K562 (cell line): ENCODE results near the gene TPR. TPM values are rescaled to one million over a fixed set of nuclear protein-coding genes. Genes with fewer than 3 reads are reported as not detected.

Experiments
- BHLHE40 ChIP-seq: IDR thresholded peaks from 2 replicates; pipeline ENCODE4 v1.6.1; 2011; ENCODE audit warnings: low read length, improper control_type of control experiment
- ELF2 ChIP-seq: fragments of 250-450 bp; sonication (Bioruptor Pico); IDR thresholded peaks from 2 replicates; pipeline ENCODE4 v1.5.0; 2021; ENCODE audit warnings: mild to moderate bottlenecking
- ESRRB ChIP-seq: fragments of 250-450 bp; sonication (Bioruptor Pico); IDR thresholded peaks from 2 replicates; pipeline ENCODE4 v1.5.0; 2020; ENCODE audit warnings: mild to moderate bottlenecking, moderate library complexity, borderline replicate concordance
- HCFC1 ChIP-seq: IDR thresholded peaks from 2 replicates; pipeline ENCODE4 v1.6.1; 2012; ENCODE audit warnings: low read depth, low read length, improper control_type of control experiment
- KLF16 ChIP-seq: IDR thresholded peaks from 2 replicates; pipeline ENCODE4 v1.6.1; 2016; ENCODE audit warnings: antibody characterized with exemption
- LCOR ChIP-seq: sonication (generic); formaldehyde crosslinking; IDR thresholded peaks from 2 replicates; pipeline ENCODE4 v1.8.0; 2022; ENCODE audit warnings: mild to moderate bottlenecking, missing genetic modification reagents
- NFATC3 ChIP-seq: fragments of 450-650 bp; IDR thresholded peaks from 2 replicates; pipeline ENCODE4 v1.6.1; 2017; ENCODE audit warnings: mild to moderate bottlenecking
- NR3C1 ChIP-seq: sonication (generic); formaldehyde crosslinking; IDR thresholded peaks from 2 replicates; pipeline ENCODE4 v1.8.1; 2022; ENCODE audit warnings: missing genetic modification reagents
- SMAD3 ChIP-seq: fragments of 450-650 bp; formaldehyde crosslinking; conservative IDR thresholded peaks from 2 replicates; pipeline ENCODE4 v1.4.0; 2020; ENCODE audit warnings: mild to moderate bottlenecking
- SMARCA5 ChIP-seq: fragments of 450-650 bp; IDR thresholded peaks from 2 replicates; pipeline ENCODE4 v1.6.1; 2016
- SP1 ChIP-seq: sonication (generic); formaldehyde crosslinking; IDR thresholded peaks from 2 replicates; pipeline ENCODE4 v1.8.1; 2022; ENCODE audit warnings: mild to moderate bottlenecking, missing genetic modification reagents
- TSC22D4 ChIP-seq: fragments of 450-650 bp; IDR thresholded peaks from 2 replicates; pipeline ENCODE4 v1.6.1; 2016; ENCODE audit warnings: missing genetic modification characterization, missing biosample characterization, control low read depth
- ZBTB1 ChIP-seq: sonication (generic); formaldehyde crosslinking; IDR thresholded peaks from 2 replicates; pipeline ENCODE4 v1.8.1; 2023; ENCODE audit warnings: missing genetic modification reagents, low read depth, mild to moderate bottlenecking, borderline replicate concordance
- ZNF184 ChIP-seq: sonication (generic); formaldehyde crosslinking; IDR thresholded peaks from 2 replicates; pipeline ENCODE4 v1.5.0; 2020; ENCODE audit warnings: missing genetic modification reagents
- ZNF232 ChIP-seq: sonication (generic); formaldehyde crosslinking; IDR thresholded peaks from 2 replicates; pipeline ENCODE4 v1.8.0; 2022; ENCODE audit warnings: mild to moderate bottlenecking, missing genetic modification reagents
- ZNF408 ChIP-seq: fragments of 250-450 bp; sonication (Bioruptor Pico); IDR thresholded peaks from 2 replicates; pipeline ENCODE4 v1.4.0; 2020; ENCODE audit warnings: low read depth, mild to moderate bottlenecking, moderate library complexity
- ZNF445 ChIP-seq: fragments of 250-450 bp; sonication (Bioruptor Pico); IDR thresholded peaks from 2 replicates; pipeline ENCODE4 v1.4.0; 2020; ENCODE audit warnings: low read depth, mild to moderate bottlenecking, moderate library complexity
- polyA plus RNA-seq, 8 experiments: library from polyadenylated mRNA; depleted of rRNA in 4 of 8; stranded (reverse) in 5 of 8; unstranded in 3 of 8; fragments of >200 nt; fragmentation: Nextera tagmentation in 2 of 8; fragmentation: Illumina TruSeq in 1 of 8; extraction: Ambion mirVana in 2 of 8; extraction: Trizol in 1 of 8; gene quantifications; 2 replicates each; pipeline versions ENCODE4 v1.2.1 to v1.2.3, GENCODE V29; 2011 to 2014; ENCODE audit warnings: inconsistent platforms in 1 of 8, missing spikeins in 1 of 8
- total RNA-seq, 7 experiments: library from RNA; depleted of rRNA in 6 of 7; stranded (reverse); fragments of >200 nt in 6 of 7; fragmentation: Illumina TruSeq in 2 of 7; extraction: Trizol in 2 of 7; gene quantifications; 2 replicates each; pipeline versions ENCODE4 v1.2.1 to v1.2.3, GENCODE V29; 2011 to 2021; ENCODE audit warnings: low replicate concordance in 1 of 7
- TF ChIP-seq, protein P1 (sequence below): sonication (generic); formaldehyde crosslinking; IDR thresholded peaks from 2 replicates; pipeline ENCODE4 v1.8.0; 2023; ENCODE audit warnings: mild to moderate bottlenecking, missing genetic modification reagents
- TF ChIP-seq, protein P2 (sequence below): sonication (generic); formaldehyde crosslinking; IDR thresholded peaks from 2 replicates; pipeline ENCODE4 v1.8.1; 2023; ENCODE audit warnings: mild to moderate bottlenecking, missing genetic modification reagents
- TF ChIP-seq, protein P3 (sequence below): fragments of 250-450 bp; sonication (Bioruptor Pico); IDR thresholded peaks from 2 replicates; pipeline ENCODE4 v1.8.0; 2022; ENCODE audit warnings: inconsistent platforms, mild to moderate bottlenecking, moderate library complexity, borderline replicate concordance

The TPR gene
- total and polyA plus RNA-seq, 9 of the 15 experiments (the other 6 are each of a cell fraction or from before 2014, with no cell fraction given), result 48.5 to 167 (median 138) TPM

- TF ChIP-seq, protein P1, sequence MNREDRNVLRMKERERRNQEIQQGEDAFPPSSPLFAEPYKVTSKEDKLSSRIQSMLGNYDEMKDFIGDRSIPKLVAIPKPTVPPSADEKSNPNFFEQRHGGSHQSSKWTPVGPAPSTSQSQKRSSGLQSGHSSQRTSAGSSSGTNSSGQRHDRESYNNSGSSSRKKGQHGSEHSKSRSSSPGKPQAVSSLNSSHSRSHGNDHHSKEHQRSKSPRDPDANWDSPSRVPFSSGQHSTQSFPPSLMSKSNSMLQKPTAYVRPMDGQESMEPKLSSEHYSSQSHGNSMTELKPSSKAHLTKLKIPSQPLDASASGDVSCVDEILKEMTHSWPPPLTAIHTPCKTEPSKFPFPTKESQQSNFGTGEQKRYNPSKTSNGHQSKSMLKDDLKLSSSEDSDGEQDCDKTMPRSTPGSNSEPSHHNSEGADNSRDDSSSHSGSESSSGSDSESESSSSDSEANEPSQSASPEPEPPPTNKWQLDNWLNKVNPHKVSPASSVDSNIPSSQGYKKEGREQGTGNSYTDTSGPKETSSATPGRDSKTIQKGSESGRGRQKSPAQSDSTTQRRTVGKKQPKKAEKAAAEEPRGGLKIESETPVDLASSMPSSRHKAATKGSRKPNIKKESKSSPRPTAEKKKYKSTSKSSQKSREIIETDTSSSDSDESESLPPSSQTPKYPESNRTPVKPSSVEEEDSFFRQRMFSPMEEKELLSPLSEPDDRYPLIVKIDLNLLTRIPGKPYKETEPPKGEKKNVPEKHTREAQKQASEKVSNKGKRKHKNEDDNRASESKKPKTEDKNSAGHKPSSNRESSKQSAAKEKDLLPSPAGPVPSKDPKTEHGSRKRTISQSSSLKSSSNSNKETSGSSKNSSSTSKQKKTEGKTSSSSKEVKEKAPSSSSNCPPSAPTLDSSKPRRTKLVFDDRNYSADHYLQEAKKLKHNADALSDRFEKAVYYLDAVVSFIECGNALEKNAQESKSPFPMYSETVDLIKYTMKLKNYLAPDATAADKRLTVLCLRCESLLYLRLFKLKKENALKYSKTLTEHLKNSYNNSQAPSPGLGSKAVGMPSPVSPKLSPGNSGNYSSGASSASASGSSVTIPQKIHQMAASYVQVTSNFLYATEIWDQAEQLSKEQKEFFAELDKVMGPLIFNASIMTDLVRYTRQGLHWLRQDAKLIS (CRISPR knock-in tag), result peak; percentile 91
- TF ChIP-seq NR3C1 (CRISPR knock-in tag) (no peak), ZBTB1 (CRISPR knock-in tag) (no peak; the same call in 1 of the 2 replicates), KLF16 (peak; percentile 42), BHLHE40 (peak; percentile 33; the same call in 1 of the 2 replicates), ZNF232 (CRISPR knock-in tag) (no peak), ELF2 (CRISPR knock-in tag) (peak; percentile 94), LCOR (peak; percentile 98), ESRRB (no peak), SMARCA5 (0 out of 2 replicates have a peak, but pooled peaks have one; percentile 74), ZNF184 (CRISPR knock-in tag) (no peak), ZNF445 (CRISPR knock-in tag) (no peak), NFATC3 (peak; percentile 64; the same call in 1 of the 2 replicates), HCFC1 (peak; percentile 87), TSC22D4 (no peak), SMAD3 (CRISPR knock-in tag) (0 out of 2 replicates have a peak, but pooled peaks have one; percentile 37), SP1 (CRISPR knock-in tag) (peak; percentile 99), ZNF408 (CRISPR knock-in tag) (no peak)
- TF ChIP-seq, protein P2, sequence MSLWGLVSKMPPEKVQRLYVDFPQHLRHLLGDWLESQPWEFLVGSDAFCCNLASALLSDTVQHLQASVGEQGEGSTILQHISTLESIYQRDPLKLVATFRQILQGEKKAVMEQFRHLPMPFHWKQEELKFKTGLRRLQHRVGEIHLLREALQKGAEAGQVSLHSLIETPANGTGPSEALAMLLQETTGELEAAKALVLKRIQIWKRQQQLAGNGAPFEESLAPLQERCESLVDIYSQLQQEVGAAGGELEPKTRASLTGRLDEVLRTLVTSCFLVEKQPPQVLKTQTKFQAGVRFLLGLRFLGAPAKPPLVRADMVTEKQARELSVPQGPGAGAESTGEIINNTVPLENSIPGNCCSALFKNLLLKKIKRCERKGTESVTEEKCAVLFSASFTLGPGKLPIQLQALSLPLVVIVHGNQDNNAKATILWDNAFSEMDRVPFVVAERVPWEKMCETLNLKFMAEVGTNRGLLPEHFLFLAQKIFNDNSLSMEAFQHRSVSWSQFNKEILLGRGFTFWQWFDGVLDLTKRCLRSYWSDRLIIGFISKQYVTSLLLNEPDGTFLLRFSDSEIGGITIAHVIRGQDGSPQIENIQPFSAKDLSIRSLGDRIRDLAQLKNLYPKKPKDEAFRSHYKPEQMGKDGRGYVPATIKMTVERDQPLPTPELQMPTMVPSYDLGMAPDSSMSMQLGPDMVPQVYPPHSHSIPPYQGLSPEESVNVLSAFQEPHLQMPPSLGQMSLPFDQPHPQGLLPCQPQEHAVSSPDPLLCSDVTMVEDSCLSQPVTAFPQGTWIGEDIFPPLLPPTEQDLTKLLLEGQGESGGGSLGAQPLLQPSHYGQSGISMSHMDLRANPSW (CRISPR knock-in tag), result no peak
- TF ChIP-seq, protein P3, sequence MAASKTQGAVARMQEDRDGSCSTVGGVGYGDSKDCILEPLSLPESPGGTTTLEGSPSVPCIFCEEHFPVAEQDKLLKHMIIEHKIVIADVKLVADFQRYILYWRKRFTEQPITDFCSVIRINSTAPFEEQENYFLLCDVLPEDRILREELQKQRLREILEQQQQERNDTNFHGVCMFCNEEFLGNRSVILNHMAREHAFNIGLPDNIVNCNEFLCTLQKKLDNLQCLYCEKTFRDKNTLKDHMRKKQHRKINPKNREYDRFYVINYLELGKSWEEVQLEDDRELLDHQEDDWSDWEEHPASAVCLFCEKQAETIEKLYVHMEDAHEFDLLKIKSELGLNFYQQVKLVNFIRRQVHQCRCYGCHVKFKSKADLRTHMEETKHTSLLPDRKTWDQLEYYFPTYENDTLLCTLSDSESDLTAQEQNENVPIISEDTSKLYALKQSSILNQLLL (CRISPR knock-in tag), result no peak
These were observed at the start of gene TPR, which contains the start of gene ODR4 (continued) for GRCh38 chr1:186375152-186375928.
